Left lobe of liver (tissue), 2 donors: ENCODE results near the gene SLC22A16. TPM values are rescaled to one million over a fixed set of nuclear protein-coding genes. Genes with fewer than 3 reads are reported as not detected.

Experiments used
- ATAC-seq: fragments of 200-7000 bp; cut with Tn5 transposase; one replicate; pipeline ENCODE4 v1.9.1; 2020; ENCODE audit warnings: mild to moderate bottlenecking, moderate library complexity
- DNase-seq: peaks from one replicate; pipeline ENCODE4 v3.0.0-alpha.2; 2020; ENCODE audit warnings: low spot score
- total RNA-seq: library from RNA; stranded (reverse); gene quantifications from one replicate; pipeline ENCODE4 v1.2.1, GENCODE V29; 2021
- donor health status: DM: no; HTN: no; CAD: no; lungs with moderate emphysema.
- donor health status: DM: no; HTN: yes; CAD: no.

The SLC22A16 gene
- total RNA-seq, 1 donor from 2014 or later, result not detected

DNA sequence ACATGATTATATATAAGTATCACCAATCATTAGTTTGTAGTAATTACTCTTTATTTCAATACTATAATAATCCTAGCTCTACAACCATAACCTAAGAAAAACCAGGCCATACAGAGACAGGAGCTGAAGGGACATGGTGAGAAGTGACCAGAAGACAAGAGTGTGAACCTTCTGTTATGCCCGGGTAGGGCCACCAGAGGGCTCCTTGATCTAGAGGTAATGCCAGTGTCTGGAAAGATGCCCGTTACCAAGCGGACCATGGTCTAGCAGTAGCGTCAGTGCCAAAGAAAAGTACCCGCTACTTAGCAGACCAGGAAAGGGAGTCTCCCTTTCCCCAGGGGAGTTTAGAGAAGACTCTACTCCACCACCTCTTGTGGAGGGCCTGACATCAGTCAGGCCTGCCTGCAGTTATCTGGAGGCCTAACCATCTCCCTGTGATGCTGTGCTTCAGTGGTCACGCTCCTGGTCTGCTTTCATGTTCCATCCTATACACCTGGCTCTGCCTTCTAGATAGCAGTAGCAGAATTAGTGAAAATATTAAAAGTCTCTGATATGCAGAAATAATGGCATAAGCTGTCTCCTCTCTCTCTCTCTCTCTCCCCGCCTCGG lies 18.7 kb downstream of the SLC22A16 start:
- DNase-seq (peak; percentile 79), ATAC-seq (peak; percentile 98)

DNA sequence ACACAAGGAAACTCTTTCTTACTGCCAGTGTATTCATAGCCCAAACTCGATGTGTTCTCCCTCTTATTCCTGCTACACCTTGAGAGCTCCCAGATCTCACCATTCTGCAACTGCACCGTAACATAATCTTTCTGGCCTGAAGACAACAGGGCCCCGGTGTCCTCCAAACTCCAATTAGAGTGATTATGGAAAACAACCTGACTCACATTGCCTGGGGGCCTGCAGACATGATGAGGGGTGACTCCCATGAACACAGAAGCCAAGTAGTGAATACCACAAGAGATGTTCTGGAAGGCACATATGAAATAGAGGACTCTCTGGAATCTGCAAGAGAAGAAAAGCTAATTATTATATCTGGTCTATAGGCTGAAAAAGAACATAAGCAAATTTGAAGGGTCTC lies 19.7 kb downstream of the SLC22A16 start:
- ATAC-seq, result no peak
- no peak for DNase-seq

DNA sequence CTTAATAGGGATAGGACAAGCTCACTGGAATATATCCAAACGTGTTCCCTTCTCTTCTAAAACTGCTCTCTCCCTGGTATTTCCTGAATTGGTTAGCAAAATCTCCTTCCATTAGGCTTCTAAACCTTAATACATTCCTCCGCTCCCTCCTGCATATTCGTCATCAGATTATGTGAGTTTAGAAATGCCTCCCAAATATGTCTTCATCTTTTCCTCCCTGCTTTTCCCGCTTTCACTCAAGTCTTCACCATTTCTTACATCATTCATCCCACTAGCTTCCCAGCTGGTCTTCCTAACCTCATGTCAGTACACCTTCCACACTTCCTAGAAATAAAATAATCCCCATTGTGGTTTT lies 26.9 kb downstream of the SLC22A16 start:
- DNase-seq, result no peak
- no peak for ATAC-seq

DNA sequence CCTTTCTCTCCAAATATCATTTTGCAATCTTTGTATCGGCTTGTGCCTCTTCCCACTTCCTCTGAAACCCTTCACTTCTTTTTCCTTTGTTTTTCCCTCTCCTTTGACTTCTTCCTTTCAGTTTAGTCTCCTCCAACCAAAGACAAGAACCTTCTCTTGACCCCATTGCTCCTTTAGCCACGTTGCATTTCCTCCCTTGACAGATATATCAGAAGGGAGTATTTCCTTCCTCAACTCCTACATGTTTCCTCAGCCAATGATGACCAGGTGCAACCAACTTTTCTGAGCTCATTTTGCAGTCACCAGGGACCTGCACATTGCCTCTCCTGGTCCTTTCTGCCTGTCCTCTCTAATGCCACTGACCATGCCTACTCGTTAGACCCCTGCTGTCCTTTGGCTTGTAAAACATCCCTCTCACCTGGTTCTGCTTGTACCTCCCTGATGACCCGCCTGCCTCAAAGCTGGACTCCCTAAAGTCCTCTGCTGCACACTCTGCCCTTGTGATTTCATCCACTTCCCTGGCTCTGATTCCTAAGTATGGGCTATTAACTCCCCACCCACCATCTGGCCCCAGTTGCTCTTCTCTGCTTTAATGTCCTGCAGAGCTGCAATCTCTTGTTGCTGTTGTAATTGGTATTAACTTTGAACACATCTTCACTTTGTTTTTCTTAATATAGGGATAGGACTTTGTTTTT lies 27.4 kb downstream of the SLC22A16 start:
- DNase-seq (no peak), ATAC-seq (no peak)

DNA sequence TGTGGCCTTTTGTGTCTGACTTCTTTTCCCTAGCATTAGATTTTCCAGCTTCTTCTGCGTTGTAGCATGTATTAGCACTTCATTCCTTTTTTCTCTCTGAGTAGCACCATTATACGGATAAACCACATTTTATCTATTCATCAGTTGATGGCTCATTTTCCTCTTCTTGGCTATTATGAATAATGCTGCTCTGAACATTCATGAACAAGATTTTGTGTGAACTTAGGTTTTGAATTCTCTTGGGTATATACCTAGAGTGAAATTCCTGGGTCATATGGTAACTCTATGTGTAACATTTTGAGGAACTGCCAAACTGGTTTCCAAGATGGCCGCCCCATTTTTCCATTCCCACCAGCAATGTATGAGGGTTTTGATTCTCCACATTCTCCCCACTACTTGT lies 28.7 kb downstream of the SLC22A16 start:
- DNase-seq (no peak), ATAC-seq (no peak)

DNA sequence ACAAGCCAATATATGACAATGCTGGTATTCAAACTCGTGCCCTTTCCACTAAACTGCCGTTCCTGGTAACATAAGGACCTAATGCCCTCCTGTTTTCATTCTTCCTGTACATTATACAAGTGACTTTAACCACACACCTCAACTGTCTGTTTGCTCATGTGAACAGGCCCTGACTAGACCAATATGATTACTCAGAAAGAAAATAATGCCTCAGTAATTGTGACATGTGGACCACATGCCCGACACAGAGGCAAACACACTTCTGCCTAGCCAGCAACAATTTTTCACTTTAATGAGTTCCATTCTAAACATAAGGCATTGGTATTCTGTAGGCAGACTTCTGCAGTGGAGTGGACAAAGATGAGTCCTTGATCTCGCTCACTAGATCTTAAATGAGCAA lies 30.0 kb downstream of the SLC22A16 start:
- DNase-seq (no peak), ATAC-seq (no peak)

DNA sequence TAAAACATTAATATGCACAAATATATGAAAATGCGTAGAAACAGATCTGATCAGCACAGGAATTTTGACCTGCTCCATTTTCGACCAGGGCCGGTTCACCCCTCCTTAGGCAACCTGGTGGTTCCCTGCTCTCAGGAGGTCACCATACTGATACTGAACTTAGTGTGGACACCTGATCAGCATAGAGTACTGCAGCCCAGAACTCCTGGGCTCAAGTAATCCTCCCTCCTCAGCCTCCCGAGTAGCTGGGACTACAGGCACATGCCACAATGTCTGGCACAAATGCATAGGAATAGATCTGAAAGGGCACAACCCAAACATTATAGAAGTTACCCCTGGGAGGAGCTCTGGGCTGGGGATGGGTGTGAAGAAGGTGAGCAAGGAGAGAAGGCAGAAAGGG lies 36.4 kb downstream of the SLC22A16 start:
- ATAC-seq (no peak), DNase-seq (no peak)

DNA sequence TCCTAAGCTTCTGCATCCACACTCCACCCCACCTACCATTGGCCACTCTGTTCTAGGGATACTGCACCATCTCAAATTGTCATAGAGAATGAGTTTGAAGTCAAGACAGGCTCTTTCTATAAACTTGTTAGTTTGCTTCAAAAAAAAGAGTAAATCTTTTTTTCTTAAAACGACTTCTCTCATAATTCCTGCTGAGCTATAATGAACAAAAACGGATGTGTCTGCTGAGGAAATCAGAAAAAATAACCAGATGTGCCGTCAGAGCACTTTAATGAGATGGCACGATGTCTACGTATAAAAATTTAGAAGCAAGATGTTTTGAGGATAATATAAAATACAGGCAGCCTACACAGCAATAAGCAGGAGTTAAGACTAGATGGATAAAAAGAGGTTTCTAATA lies 37.1 kb downstream of the SLC22A16 start:
- DNase-seq, result no peak
- ATAC-seq, result no peak

DNA sequence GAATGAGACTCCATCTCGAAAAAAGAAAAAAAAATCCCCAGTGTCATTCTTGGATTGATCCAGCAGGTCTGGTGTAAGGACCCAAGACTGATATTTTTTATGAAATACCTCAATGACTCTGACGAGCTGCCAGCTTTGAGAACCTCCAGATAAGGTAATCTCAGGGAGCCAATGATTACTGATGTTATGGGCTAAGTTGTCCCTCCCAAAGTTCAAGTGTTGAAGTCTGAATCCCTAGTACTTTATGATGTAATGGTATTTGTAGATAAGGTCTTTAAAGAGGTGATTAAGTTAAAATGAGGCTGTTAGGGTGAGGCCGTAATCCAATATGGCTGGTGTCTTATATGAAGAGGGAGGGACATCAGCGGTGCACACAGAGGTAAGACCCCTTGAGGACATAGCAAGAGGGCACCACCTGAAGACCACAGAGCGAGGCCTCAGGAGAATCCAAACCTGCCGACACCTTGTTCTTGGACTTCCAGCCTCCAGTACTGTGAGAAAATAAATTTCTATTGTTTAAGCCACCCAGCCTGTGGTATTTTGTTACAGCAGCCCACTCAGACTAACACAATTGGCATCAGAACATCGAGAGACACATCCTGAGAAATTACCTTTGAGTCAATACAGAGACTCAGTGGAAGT lies 41.3 kb downstream of the SLC22A16 start:
- no peak for ATAC-seq
- DNase-seq, result no peak

DNA sequence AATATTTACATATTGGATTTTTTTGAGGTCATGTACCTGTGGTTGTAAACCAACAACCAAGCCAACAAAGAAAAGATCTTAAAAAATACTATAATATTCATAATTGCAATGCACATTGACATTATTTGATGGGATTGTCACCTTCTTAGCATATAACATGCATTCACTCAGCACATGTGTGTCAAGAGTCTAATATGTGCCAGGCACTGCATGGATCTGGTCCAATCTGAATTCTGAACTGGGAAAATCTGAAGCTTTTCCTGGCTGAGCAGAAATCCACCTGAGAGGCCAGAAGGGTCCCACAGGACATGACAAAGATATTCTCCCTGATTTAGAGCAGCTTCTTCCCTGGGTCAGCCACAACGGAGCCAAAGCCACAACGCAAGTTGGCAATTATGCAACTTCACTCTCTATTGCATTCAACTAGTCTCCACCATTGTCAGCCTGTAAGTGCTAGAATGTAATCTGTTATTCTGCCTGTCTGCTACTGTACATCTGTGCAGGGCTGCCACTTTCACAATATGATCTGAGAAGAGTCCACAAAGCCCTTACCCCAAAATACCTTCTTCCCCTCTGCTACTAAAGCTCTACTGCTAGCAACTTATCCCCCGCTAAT lies 44.0 kb downstream of the SLC22A16 start:
- DNase-seq, result no peak
- peak; percentile 81 for ATAC-seq

DNA sequence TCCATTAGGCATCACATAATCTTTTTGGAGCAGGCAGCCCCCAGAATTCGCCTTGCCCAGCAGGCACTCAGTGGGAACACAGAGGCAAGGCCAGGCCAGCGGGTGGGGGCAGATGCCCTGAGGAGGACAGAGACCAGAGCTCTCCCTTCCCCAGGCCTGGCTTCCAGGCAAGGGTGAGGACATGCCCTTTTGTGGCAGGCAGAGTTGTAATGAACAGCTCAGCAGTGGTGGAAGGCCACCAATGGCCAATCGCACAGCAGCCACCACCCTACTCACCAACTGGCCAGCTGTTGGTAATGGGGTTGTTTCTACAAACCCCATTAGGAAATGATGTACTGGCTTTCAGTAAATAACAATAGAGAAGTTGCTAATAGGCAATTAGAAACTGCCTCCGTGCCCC lies 45.7 kb downstream of the SLC22A16 start:
- ATAC-seq (no peak), DNase-seq (no peak)

DNA sequence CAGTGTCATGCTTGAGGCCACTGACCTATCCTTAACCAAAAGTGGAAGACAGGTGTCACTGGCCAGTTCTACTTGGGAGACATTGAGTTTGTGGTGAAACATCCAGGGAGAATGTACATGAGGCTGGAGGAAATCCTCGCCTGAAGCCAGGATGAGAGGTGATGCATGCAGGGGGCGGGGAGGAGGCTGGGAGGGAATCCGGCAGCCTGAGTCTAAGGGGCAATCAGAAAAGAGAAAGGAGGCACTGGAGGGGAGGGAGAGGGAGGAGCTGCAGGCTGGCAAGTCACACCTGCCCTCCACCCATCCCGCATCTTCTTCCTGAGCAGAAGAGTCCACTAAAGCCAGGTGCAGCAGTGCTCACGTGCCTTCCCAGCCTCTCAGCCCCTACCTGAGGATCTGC lies 46.2 kb downstream of the SLC22A16 start:
- DNase-seq, result no peak

DNA sequence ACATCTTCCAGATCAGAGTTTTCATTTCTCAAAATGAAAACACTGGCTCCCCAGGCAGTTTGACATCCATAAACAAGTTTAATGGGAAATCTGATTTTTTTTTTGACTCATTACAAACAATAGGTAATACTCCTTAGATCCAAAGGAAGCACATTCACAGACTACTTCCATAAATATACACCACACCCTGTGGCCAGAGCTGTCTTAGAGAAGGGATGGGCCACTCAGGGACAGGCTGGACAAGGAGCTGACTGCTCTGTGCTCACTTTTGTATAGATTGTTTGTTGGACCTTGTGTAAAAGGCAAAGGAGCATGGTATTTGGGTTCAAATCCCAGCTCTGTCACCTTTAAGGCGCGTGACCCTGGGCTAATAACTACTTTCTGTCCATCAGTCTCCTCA lies 48.3 kb downstream of the SLC22A16 start:
- no peak for ATAC-seq

More for the DNA sequence above, 46.2 kb downstream of the SLC22A16 start:
- ATAC-seq, result no peak

DNA sequence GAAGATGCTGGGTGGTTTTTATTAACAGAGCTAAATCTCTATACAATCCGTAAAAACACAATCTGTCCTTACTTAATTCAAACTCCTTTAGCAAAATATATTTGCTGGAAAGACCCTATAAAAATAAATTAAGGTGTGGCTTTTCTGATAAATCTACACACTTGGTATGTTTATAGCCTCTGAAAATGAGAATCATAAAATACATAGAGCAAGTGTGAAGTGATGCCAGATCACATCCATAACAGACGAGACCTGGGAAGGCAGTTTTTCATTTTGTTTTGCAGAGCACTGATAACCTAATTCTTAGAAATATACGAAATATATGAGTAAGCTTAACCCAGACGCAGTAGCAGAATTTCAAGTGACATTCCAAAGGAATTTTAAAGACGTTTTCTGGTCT lies 50.6 kb downstream of the SLC22A16 start:
- ATAC-seq (no peak), DNase-seq (no peak)

More for the DNA sequence above, 48.3 kb downstream of the SLC22A16 start:
- no peak for DNase-seq

DNA sequence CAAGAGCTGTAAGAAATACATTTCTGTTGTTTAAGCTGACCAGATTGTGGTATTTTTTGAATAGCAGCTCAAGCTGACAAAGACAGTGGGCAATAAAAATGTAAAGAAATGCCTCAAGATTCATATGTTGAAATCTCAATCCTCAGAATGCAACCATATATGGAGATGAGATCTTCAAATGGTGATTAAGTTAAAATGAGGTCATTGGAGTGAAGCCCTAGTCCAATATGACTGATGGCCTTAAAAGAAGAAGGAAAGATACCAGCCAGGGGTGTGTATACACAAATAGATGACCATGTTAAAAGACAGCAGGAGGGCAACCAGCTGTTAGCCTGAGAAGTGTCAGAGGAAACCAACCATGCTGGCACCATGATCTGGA lies 54.0 kb downstream of the SLC22A16 start:
- DNase-seq (no peak), ATAC-seq (no peak)

DNA sequence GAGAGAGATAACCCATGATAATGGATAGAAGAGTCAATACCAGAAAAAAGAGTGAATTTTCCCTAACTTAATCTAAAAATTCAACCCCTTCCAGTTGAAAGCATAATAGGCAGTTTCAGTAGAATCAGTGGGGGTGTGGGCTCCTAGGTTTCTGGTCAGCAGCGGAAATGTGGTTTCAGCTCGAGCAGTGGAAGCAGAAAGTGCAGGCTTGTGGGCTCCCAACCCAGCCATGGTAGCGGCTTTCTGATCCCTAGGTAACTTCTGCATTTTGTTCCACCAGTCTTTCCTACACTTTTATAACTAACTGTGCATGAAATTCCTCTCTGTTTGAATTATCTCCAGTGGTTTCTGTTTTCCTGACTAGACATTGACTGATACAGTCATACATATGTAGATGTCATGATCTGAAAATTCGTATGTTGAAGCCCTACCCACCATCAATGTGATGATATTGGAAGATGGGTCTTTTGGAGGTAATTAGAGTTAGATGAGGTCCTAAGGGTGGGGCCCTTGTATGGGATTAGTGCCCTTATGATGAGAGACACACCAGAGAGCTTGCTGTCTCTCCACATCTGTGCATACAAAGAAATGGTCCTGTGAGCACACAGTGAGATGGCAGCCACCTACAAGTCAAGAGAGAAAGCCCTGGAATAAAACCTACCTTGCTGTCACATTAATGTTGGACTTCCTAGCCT lies 54.5 kb downstream of the SLC22A16 start:
- DNase-seq (no peak), ATAC-seq (no peak)

DNA sequence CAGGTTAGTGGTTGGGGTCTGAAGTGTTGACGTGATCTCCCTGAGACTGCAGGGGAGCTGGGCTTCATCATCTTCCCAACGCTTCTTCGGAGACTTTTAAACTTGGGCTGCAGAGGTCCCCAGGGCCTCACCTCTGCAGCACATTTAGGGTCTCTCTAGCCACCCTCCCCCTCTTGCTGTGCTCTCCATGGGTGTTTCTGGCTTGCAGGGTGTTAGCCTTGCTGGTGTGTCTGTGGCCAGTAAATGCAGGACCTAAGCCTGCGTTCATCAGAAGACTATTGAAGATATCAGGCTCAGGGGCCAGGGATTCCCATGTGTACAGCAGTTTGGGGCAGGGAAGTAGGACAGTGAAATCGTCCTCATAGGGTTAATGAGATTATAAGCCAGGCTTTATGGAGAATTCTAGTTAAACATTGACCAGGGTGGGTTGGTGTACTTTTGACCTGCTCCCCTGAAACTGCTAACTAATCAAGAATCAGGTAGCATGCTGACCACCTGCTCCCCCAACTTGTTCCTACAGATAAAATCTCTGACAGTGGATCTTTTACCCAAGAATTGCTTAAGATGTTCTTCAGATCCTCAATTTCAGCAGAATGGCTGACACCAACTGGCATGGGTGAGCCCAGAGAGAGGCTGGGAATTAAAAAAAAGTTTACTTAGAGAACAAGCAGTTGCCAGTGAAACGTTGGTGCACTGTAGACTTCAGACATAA lies 57.2 kb downstream of the SLC22A16 start:
- DNase-seq, result no peak
- peak; percentile 6 for ATAC-seq

DNA sequence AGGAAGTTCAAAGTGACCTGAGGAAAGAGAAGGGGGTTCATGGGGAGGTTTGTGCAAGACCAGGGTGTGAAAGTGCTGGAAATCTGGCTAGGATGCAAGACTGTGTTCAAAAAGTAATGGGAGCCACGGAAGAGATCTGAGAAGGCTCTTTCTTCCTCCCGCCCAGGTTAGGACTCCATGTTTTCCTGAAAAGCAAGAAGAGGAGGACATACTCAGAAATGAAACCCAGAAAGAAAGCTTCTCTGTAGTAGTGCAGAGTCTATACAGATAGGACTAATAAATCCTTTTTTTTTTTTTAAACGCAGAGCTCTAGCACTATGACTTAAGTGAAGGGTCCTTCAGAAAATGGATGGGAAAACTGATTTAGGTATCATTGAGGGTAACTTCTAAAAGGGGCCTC lies 57.8 kb downstream of the SLC22A16 start:
- DNase-seq, result no peak
- no peak for ATAC-seq

DNA sequence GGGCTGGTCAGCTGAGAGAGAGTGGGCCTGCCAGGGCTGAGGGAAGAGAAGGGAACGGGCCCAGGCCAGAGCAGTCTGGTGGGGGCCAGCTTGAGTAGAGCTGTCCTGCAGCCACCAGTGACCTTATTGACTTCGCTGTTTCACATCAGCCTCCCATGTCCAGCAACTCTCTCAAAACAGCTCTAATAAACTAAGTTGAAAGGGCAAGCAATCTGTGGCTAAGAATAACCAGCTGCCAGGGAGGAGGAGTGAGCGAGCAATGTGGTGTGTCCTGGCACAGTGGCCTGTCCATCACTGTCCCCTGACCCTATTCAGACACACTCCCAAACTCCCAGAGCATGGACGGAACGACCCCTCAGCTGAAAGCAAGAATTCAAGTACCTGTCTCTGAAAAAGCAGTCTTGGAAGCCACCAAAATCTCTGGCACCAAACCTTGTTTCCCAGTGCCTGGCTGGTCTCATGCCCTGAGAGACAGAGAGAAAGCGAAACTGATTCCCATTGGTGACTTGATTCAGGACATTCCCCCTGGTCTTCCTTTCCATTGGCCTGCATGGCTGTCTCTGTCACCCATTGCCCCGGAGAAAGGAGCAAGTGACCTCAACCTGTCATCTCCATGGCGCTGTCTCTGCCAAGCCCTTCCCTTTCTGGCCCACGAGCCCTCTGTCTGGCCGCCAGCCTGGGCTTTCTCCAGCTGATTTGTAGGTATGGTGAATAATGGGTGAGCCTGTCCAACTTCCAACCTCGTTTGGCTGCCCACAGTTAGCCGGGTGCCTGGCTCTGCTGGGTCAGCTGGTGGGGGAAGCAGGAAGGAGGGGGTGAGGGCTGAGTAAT lies 61.1 kb downstream of the SLC22A16 start, which contains the start of gene DDO:
TSS of gene DDO (minus strand) at position 490 of the 831 bp plus-strand sequence. CDS start 2,113 bp downstream, outside the sequence.
- ATAC-seq (peak; percentile 89), DNase-seq (peak; percentile 99)

DNA sequence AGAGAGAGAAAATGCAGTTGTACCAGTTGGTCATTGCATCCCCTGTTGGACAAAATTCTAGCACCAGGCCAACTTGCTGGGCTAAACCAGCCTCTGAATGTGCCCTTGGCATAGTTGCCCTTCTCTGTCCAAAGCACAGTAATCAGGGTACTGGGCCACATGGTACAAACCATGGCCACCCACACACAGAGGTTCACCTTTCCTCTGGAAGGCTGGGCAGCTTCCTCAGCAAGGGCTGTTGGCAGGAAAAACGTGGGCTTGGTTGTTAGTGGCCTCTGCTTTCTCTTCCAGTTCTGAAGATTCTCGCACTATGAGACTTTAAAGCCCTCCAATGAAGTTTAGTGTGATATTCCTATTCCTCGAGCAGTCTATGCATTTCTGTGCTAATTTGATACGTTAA lies 61.7 kb downstream of the SLC22A16 start:
- ATAC-seq, result peak; percentile 51
- peak; percentile 55 for DNase-seq
